Activated naive CD4-positive, alpha-beta T cell (primary cell): ENCODE measurements around the gene AURKAIP1.
"Not testable (repeated sequence)": the region's sequence is repeated elsewhere in the genome, so short reads cannot be mapped to it uniquely, and the experiment has no call there.

Source experiments
- DNase-seq, 4 experiments: peaks; one replicate each; lab custom pipeline; 2025; lab: John Stamatoyannopoulos, UW

The AURKAIP1 gene

GRCh38 chr1:1406821-1407635 is 32.0 kb upstream of the AURKAIP1 start, which contains the start of gene MRPL20:
TSS of gene MRPL20 (minus strand) at chr1:1407293. CDS start at chr1:1407217, 76 bp downstream.
- DNase-seq, result peak; percentile 92 to 95 (median 92)

GRCh38 chr1:1406101-1406820 is 31.3 kb upstream of the AURKAIP1 start:
- DNase-seq, result no peak

- DNase-seq, result no peak
Observed at GRCh38 chr1:1403653-1404052, 28.6 kb upstream of the AURKAIP1 start.

- DNase-seq, result not testable (repeated sequence)
Observed at GRCh38 chr1:1402901-1403392, 27.9 kb upstream of the AURKAIP1 start.

- no peak for DNase-seq
Observed at GRCh38 chr1:1402072-1402900, 27.3 kb upstream of the AURKAIP1 start.

- no peak for DNase-seq
Observed at GRCh38 chr1:1401457-1402010, 26.5 kb upstream of the AURKAIP1 start.

- DNase-seq, result no peak
Observed at GRCh38 chr1:1400576-1401456, 25.8 kb upstream of the AURKAIP1 start.

GRCh38 chr1:1399872-1400575 is 25.0 kb upstream of the AURKAIP1 start:
- no peak for DNase-seq

- peak; percentile 97 to 99 (median 98) for DNase-seq
Observed at GRCh38 chr1:1399187-1399871, 24.3 kb upstream of the AURKAIP1 start, which contains the start of gene CCNL2. TSS of gene CCNL2 (minus strand) at chr1:1399335. CDS start at chr1:1399306, 29 bp downstream.

- no peak for DNase-seq
Observed at GRCh38 chr1:1398677-1399186, 23.7 kb upstream of the AURKAIP1 start.

- DNase-seq, result no peak
Observed at GRCh38 chr1:1397839-1398523, 23.0 kb upstream of the AURKAIP1 start.

- no peak for DNase-seq
Observed at GRCh38 chr1:1395166-1395565, 20.2 kb upstream of the AURKAIP1 start.

- no peak for DNase-seq
Observed at GRCh38 chr1:1394116-1394515, 19.1 kb upstream of the AURKAIP1 start.

- DNase-seq, result no peak
Observed at GRCh38 chr1:1393428-1393827, 18.4 kb upstream of the AURKAIP1 start.

- no peak for DNase-seq
Observed at GRCh38 chr1:1393014-1393413, 18.0 kb upstream of the AURKAIP1 start.

GRCh38 chr1:1391225-1391624 is 16.2 kb upstream of the AURKAIP1 start:
- no peak for DNase-seq

- no peak for DNase-seq
Observed at GRCh38 chr1:1390675-1391074, 15.7 kb upstream of the AURKAIP1 start.

- no peak for DNase-seq
Observed at GRCh38 chr1:1388078-1388472, 13.1 kb upstream of the AURKAIP1 start.
